ENCODE results near the gene SIX3.

Gene SIX3

DNA sequence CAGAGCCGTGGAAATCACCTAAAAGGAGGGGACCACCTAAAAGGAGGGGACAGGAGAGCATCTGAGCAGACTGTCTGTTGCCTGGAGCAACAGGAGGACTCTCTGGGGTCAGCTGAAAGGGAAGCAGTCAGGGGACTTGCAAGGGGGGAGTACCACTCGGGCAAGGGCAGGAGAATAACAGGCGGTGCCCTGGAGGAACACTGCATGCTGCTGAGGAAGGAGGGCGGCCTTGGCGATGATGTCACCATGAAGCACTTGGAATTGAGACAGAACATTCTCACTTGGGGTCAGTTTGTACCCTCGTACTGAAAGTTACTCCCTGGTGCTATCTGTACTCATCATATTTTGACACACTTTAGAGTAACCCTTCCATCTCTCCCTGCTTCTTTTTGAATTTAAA lies 18.4 kb downstream of the SIX3 start:
- DNase-seq: no peak

- no peak for DNase-seq
Observed at GRCh38 chr2:44960871-44961270, 19.4 kb downstream of the SIX3 start.

GRCh38 chr2:44962176-44962695 lies 20.7 kb downstream of the SIX3 start:
- DNase-seq: no peak

GRCh38 chr2:44964752-44965236 lies 23.3 kb downstream of the SIX3 start:
- no peak for DNase-seq

DNA sequence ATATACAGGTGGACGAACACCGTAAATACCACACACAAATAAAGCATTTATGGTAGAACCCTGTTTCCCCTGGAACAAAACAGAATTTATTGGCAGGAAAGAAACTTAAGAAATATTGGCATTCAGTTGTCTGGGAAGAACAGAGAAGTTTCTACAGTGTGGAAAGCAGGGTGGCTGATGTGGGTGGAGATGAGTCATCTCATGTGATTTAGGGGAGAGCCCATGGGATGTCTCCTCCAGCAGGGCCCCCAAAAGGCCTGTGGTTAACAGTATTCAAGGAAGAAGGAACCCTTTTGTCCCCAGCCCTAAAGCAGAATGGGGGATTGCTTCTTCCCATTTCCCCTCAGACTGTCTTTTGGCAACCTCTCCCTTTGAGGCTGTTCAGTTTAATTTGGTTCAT lies 24.2 kb downstream of the SIX3 start:
- no peak for DNase-seq

DNA sequence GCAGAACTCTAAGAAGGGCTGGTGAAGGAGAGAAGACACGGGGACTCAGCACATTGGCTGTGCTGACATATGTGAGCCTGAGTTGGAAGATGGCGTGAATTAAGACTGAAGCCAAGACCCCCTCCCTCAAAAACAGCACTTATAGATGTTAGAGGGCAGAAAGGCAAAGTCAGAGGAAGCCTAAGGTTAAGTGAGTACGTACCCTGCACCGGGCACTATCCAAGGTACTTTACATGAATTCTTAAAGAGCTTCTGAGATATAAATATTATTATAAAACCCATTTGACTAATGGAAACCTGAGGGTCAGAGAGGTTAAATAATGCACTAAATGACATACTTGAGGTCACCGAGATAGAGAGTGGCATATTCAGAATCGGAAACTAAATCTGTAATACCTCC lies 25.6 kb downstream of the SIX3 start:
- no peak for DNase-seq

GRCh38 chr2:44967727-44968432 lies 26.4 kb downstream of the SIX3 start:
- DNase-seq: no peak

- DNase-seq: no peak
Observed at GRCh38 chr2:44969936-44970335, 28.4 kb downstream of the SIX3 start.

- DNase-seq: no peak
Observed at GRCh38 chr2:44970846-44971450, 29.4 kb downstream of the SIX3 start.

DNA sequence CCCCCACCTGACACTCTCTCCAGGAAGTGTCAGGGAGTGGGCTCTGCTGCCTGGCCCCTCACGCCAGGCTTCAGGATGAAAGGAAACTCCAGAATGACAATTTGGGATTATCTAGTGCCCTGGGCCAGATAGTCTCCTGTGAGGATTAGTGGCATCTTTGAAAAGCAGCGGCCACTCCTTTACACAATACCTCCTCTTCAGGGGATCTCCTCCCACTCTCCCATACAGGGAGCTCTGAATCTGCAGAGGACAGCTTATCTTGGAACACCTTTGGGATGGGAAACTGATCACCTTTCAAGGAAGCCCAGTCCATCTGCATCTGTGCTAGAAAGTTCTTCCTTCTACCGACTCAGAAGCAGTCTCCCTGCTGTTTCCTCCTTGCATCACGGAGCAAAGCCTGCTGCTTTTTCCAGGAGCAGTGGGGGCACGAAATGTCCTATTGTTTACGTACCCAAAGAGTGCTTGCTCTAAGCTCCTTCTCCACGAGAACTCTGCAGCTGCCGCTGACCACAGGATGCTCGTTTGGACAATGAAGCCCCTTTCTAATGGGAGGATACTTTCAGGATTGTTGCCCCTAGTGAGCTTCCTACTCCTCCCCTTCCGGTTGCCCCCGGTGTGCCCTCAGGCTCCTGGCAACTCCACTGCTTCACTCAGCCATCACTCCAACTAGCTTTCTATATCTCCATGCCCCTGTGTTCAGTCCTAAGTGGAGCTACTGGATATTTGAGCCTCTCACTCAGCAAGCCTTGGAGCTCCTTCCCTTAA lies 31.5 kb downstream of the SIX3 start:
- DNase-seq: no peak

DNA sequence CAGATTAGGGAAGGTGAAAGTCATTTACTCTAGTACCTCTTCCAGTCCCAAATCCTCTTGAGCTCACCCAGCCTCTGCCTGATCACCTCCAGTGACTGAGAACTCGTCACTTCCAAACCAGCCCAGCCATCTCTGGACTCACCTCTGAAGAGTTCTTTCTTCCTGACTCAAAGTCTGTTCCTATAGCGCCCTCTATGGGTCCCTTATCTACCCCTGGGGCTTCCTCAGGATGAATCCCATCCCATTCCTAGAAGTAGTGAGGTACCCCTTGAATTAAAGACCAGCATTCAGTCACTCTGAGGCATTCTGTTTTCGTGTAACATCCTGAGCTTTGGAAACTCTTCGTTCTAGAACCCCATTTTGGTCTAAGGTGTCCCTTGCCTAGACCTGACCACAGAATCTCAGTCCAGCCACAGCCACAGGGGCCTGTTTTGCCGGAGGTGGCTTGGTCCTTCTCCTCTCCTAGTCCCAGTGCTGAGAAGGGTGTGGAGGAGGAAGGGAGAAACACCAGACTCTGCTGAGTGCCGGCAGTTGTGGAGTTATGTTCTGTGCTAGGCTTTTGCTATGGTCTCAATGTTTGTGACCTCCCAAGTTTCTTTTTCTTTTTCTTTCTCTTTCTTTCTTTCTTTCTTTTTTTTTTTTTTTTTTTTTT lies 32.7 kb downstream of the SIX3 start:
- DNase-seq: no peak

- DNase-seq: no peak
Observed at GRCh38 chr2:44975571-44976450, 34.3 kb downstream of the SIX3 start.

DNA sequence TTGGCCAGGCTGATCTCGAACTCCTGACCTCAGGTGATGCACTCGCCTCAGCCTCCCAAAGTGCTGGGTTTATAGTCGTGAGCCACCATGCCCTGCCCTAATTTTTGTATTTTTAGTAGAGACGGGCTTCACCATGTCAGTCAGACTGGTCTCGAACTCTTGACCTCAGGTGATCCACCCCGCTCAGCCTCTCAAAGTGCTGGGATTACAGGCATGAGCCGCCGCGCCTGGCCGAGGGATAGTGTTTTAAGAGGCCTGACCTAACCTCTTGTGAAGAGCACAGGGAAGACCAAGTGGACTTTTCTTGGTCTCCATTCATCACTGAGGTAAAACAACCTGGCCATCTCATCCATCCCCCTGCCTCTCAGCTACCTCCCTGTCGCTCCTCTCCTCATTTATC lies 38.1 kb downstream of the SIX3 start:
- no peak for DNase-seq

- DNase-seq: no peak
Observed at GRCh38 chr2:44980751-44981713, 39.5 kb downstream of the SIX3 start.

DNA sequence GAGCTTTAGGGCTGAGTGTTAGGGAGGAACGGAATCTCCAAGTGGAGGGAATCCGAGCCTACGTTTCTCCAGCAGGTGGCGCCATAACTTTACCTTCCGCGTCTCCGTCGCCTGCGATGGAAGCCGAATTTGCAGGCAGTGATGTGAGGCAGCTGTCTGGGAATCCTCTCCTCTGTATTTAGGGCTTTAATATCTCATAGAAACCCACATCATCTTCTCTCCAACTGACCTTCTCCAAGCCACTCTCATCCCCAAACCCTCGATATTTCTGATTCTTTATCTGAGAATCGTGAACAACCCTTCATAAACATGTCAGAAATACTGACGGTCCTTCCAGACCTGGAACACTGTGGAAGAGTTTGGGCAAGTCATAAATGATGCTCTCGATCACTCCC lies 40.2 kb downstream of the SIX3 start:
- DNase-seq: peak; percentile 49

GRCh38 chr2:44983836-44984604 lies 42.5 kb downstream of the SIX3 start:
- no peak for DNase-seq

DNA sequence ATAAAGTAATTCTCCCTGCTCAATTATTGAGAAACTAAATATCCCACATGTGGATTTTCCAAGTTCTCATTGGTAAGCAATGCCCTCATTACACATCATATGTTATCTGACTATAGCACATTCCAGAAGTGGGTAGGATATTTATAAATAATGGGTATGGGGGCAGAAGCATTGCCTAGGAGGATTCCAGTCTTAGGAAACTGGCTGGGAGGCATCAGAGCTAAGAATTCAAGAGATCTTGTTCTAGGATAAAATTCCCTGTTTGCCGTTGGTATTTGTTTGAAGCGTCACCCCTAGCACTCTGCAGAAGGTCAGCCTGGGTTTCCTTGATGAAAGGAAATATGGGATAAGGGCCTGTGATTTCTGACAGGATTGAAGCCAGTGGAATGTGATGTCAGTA lies 47.7 kb downstream of the SIX3 start:
- no peak for DNase-seq

DNA sequence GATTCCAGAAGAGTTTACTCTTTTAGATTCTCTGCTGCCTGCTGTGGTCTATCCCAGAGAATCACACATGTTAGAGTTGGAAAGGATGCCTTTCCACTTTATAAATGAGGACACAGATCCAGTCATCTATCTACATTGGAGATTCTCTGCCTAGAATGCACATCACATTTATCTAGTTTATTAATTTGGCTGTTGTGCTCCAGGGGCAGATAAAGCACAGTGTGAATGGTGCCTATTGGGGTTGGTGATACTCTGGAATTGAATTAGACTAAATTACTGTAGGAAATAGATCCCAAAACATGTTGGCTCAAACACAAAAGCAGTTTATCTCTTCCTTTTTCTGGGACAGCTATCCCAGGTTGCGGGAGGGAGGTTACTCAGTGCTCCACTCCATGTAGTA lies 52.9 kb downstream of the SIX3 start:
- no peak for DNase-seq

Measured in stimulated activated naive CD4-positive, alpha-beta T cell treated with Interleukin-2 at 50 U/mL for 16 hours (primary cell).